Subcutaneous adipose tissue (tissue), 4 donors: ENCODE results near the gene GRIPAP1. TPM values are rescaled to one million over a fixed set of nuclear protein-coding genes. Genes with fewer than 3 reads are reported as not detected.

Source experiments
- CTCF ChIP-seq: fragments of 450-650 bp; IDR thresholded peaks from one replicate; pipeline ENCODE4 v1.5.1; 2016; ENCODE audit warnings: low read depth, mild to moderate bottlenecking, control low read depth, antibody characterized with exemption, moderate library complexity
- total RNA-seq, 4 donors: library from RNA; depleted of rRNA; stranded (reverse); fragments of >200 nt; gene quantifications; one replicate each; pipeline ENCODE4 v1.1.0, GENCODE V29; 2016

Gene GRIPAP1
- total RNA-seq, 4 donors from 2014 or later = 20.7 to 46.3 (median 33.4) TPM

GRCh38 chrX:48969471-48969870 is 32.6 kb downstream of the GRIPAP1 start:
- no peak for TF ChIP-seq CTCF

- TF ChIP-seq CTCF = no peak
Observed at GRCh38 chrX:48968377-48968776, 33.7 kb downstream of the GRIPAP1 start.

- no peak for TF ChIP-seq CTCF
Observed at GRCh38 chrX:48966796-48967579, 35.1 kb downstream of the GRIPAP1 start.

- no peak for TF ChIP-seq CTCF
Observed at GRCh38 chrX:48965959-48966358, 36.1 kb downstream of the GRIPAP1 start.

- no peak for TF ChIP-seq CTCF
Observed at GRCh38 chrX:48961585-48962091, 40.4 kb downstream of the GRIPAP1 start.

- no peak for TF ChIP-seq CTCF
Observed at GRCh38 chrX:48960291-48960690, 41.8 kb downstream of the GRIPAP1 start.

- TF ChIP-seq CTCF = no peak
Observed at GRCh38 chrX:48958635-48959094, 43.4 kb downstream of the GRIPAP1 start.
